HEK293T (cell line): ENCODE measurements around the gene ZNF469.

ENCODE experiments used
- ARNT ChIP-seq: fragments of 450-650 bp; IDR thresholded peaks from 2 replicates; pipeline ENCODE4 v1.6.1; 2017; ENCODE audit warnings: mild to moderate bottlenecking
- BHLHE40 ChIP-seq: fragments of 450-650 bp; IDR thresholded peaks from 2 replicates; pipeline ENCODE4 v1.6.1; 2016; ENCODE audit warnings: mild to moderate bottlenecking, moderate library complexity, borderline replicate concordance
- CTBP1 ChIP-seq: fragments of 450-650 bp; IDR thresholded peaks from 2 replicates; pipeline ENCODE4 v1.6.1; 2016; ENCODE audit warnings: borderline replicate concordance
- ELF4 ChIP-seq: fragments of 450-650 bp; IDR thresholded peaks from 2 replicates; pipeline ENCODE4 v1.6.1; 2017; ENCODE audit warnings: antibody characterized with exemption
- FOXA1 ChIP-seq: fragments of 450-650 bp; IDR thresholded peaks from 2 replicates; pipeline ENCODE4 v1.6.1; 2016; ENCODE audit warnings: mild to moderate bottlenecking
- FOXM1 ChIP-seq: fragments of 450-650 bp; IDR thresholded peaks from 2 replicates; pipeline ENCODE4 v1.6.1; 2017; ENCODE audit warnings: mild to moderate bottlenecking, borderline replicate concordance
- HDGF ChIP-seq: fragments of 450-650 bp; IDR thresholded peaks from 2 replicates; pipeline ENCODE4 v1.6.1; 2017; ENCODE audit warnings: antibody characterized with exemption, borderline replicate concordance
- LEF1 ChIP-seq: fragments of 450-650 bp; IDR thresholded peaks from 2 replicates; pipeline ENCODE4 v1.6.1; 2017; ENCODE audit warnings: mild to moderate bottlenecking, borderline replicate concordance
- SP1 ChIP-seq: fragments of 450-650 bp; IDR thresholded peaks from 2 replicates; pipeline ENCODE4 v1.6.1; 2017
- SUZ12 ChIP-seq: fragments of 450-650 bp; IDR thresholded peaks from 2 replicates; pipeline ENCODE4 v1.6.1; 2016; ENCODE audit warnings: mild to moderate bottlenecking
- TARDBP ChIP-seq: fragments of 450-650 bp; IDR thresholded peaks from 2 replicates; pipeline ENCODE4 v1.6.1; 2016
- ZNF384 ChIP-seq: fragments of 450-650 bp; IDR thresholded peaks from 2 replicates; pipeline ENCODE4 v1.6.1; 2016

DNA sequence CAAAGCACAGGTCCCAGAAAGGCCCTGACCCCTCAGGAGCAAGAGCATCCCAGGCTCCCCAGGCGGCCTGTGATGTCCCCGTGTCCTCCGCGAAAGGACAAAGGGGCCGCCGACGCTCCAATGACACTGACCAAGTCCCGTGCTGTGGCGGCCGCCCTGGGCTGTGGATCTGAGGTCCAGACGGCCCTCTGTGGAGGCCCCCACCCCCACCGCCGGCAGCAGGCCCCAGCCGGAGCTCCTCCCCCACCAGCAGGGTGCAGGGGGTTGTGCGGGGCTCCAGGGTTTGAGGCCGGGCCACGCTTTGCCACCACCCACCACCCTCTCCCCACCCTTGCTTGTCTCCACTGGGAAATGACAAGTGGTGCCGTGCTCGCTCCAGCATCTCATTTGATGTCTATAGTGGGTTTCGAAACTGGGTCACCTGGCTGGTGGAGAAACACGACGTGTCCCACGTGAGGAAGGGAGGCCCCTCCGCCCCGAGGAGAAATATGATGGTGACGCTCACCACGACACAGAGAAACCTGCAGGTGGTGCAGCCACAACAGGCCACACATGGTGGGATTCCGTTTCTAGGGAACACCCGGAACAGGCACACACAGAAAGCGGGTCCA, 31.2 kb upstream of the ZNF469 start:
- TF ChIP-seq FOXM1 (no peak), SUZ12 (no peak), SP1 (no peak), ARNT (no peak), ZNF384 (no peak), BHLHE40 (no peak), CTBP1 (no peak), FOXA1 (no peak), ELF4 (no peak), LEF1 (no peak), HDGF (no peak), TARDBP (no peak)
